Measurements from ENCODE around the gene KRT75. TPM values are rescaled to one million over a fixed set of nuclear protein-coding genes. Genes with fewer than 3 reads are reported as not detected.

KRT75 gene
- polyA plus RNA-seq, 1 donor from 2014 or later, result not detected

- Histone ChIP-seq H3K36me3 (ENCODE audit: insufficient read depth, low read length) (no peaks in the 10 kb centered on the region), H3K4me2 (ENCODE audit: low read length) (no peak overlapping the region), H3K9me3 (ENCODE audit: low read length) (no peaks in the 10 kb centered on the region), H3K79me2 (replicated peaks; ENCODE audit: insufficient read depth, low read length) (no peaks in the 10 kb centered on the region), H3K4me3 (ENCODE audit: low read length) (no peak overlapping the region), H3F3A (ENCODE audit: insufficient read depth, low read length, poor library complexity, severe bottlenecking) (no peaks in the 10 kb centered on the region), H3K9me2 (ENCODE audit: insufficient read depth, low read length) (no peaks in the 10 kb centered on the region), H2AFZ (ENCODE audit: low read depth, low read length) (no peak overlapping the region), H3K27ac (ENCODE audit: low read length) (no peak overlapping the region), H3K9ac (ENCODE audit: low read length) (no peak overlapping the region), H3K27me3 (ENCODE audit: insufficient read depth, low read depth, low read length) (no peaks in the 10 kb centered on the region), H4K20me1 (ENCODE audit: insufficient read depth) (no peaks in the 10 kb centered on the region)
- TF ChIP-seq TAF1 (IDR thresholded peaks at IDR 0.05; ENCODE audit: low read depth) (no peak), SMC3 (conservative IDR thresholded peaks at IDR 0.05; ENCODE audit: poor library complexity) (no peak), REST (IDR thresholded peaks at IDR 0.05; ENCODE audit: borderline replicate concordance) (no peak), EP300 (conservative IDR thresholded peaks at IDR 0.05; ENCODE audit: poor library complexity, severe bottlenecking) (no peak), POLR2AphosphoS5 (IDR thresholded peaks at IDR 0.05) (no peak), MXI1 (conservative IDR thresholded peaks at IDR 0.05; ENCODE audit: poor library complexity, severe bottlenecking) (no peak), EZH2 (IDR thresholded peaks at IDR 0.05; ENCODE audit: borderline replicate concordance, insufficient read depth, low read length, poor library complexity, severe bottlenecking) (no peak)
Observed at GRCh38 chr12:52404951-52405350, 29.2 kb downstream of the KRT75 start.

- Histone ChIP-seq H3K36me3 (ENCODE audit: insufficient read depth, low read length) (no peaks in the 10 kb centered on the region), H3K27me3 (ENCODE audit: insufficient read depth, low read depth, low read length) (no peaks in the 10 kb centered on the region), H2AFZ (ENCODE audit: low read depth, low read length) (no peak overlapping the region), H3K27ac (ENCODE audit: low read length) (no peak overlapping the region), H3K4me2 (ENCODE audit: low read length) (no peak overlapping the region), H4K20me1 (ENCODE audit: insufficient read depth) (no peaks in the 10 kb centered on the region), H3K9ac (ENCODE audit: low read length) (no peak overlapping the region), H3K9me2 (ENCODE audit: insufficient read depth, low read length) (no peaks in the 10 kb centered on the region), H3K4me3 (ENCODE audit: low read length) (no peak overlapping the region), H3F3A (ENCODE audit: insufficient read depth, low read length, poor library complexity, severe bottlenecking) (no peaks in the 10 kb centered on the region), H3K9me3 (ENCODE audit: low read length) (no peaks in the 10 kb centered on the region), H3K79me2 (replicated peaks; ENCODE audit: insufficient read depth, low read length) (no peaks in the 10 kb centered on the region)
- TF ChIP-seq TAF1 (IDR thresholded peaks at IDR 0.05; ENCODE audit: low read depth) (no peak), REST (IDR thresholded peaks at IDR 0.05; ENCODE audit: borderline replicate concordance) (no peak), RAD21 (conservative IDR thresholded peaks at IDR 0.05) (no peak), EP300 (conservative IDR thresholded peaks at IDR 0.05; ENCODE audit: poor library complexity, severe bottlenecking) (no peak), MXI1 (conservative IDR thresholded peaks at IDR 0.05; ENCODE audit: poor library complexity, severe bottlenecking) (no peak), CTCF (IDR thresholded peaks at IDR 0.05; ENCODE audit: poor library complexity, severe bottlenecking) (no peak), POLR2AphosphoS5 (IDR thresholded peaks at IDR 0.05) (no peak), SMC3 (conservative IDR thresholded peaks at IDR 0.05; ENCODE audit: poor library complexity) (no peak), EZH2 (IDR thresholded peaks at IDR 0.05; ENCODE audit: borderline replicate concordance, insufficient read depth, low read length, poor library complexity, severe bottlenecking) (no peak)
Observed at GRCh38 chr12:52403561-52403960, 30.6 kb downstream of the KRT75 start.

Measured in neural cell (in vitro differentiated cells).